ENCODE measurements around the gene IL17A.

The IL17A gene

DNA sequence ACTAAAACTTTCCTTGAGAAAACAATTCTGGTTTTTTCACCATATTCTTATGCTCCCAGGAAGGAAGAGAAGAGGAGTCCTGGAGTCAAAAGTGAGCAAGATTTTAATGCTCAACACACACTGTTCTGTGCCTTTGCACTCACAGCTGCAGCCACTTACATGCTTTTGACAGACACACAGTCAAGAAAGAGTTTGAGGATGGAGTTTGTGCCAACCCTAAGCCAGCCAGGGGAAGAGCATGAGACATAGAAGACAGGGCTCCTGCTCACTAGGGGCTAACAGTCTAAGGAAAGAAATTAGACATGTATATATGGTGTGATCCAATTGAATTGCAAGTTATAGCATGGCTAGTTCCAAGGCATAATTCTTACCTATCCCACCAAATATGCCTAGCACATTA lies 37.1 kb upstream of the IL17A start:
- Histone ChIP-seq H3K27me3 (ENCODE audit: control insufficient read depth in 5 of 5, insufficient read depth in 4 of 5, low read length in 5 of 5) (peaks cover 0 to 5% (median 2%) of the 10 kb centered on the region in 5 donors), H3K4me1 (ENCODE audit: control insufficient read depth in 5 of 5, insufficient read depth in 5 of 5, low read length in 5 of 5) (no peaks in the 10 kb centered on the region), H3K9me3 (ENCODE audit: control insufficient read depth in 5 of 5, low read length in 5 of 5) (no peaks in the 10 kb centered on the region), H3K9ac (ENCODE audit: low read length in 5 of 5) (no peak overlapping the region), H3K27ac (ENCODE audit: low read depth, low read length) (no peak overlapping the region), H3K4me3 (ENCODE audit: low read depth in 1 of 5, low read length in 5 of 5) (no peak overlapping the region), H3K36me3 (ENCODE audit: control insufficient read depth in 5 of 5, insufficient read depth in 5 of 5, low read length in 5 of 5) (no peaks in the 10 kb centered on the region)

DNA sequence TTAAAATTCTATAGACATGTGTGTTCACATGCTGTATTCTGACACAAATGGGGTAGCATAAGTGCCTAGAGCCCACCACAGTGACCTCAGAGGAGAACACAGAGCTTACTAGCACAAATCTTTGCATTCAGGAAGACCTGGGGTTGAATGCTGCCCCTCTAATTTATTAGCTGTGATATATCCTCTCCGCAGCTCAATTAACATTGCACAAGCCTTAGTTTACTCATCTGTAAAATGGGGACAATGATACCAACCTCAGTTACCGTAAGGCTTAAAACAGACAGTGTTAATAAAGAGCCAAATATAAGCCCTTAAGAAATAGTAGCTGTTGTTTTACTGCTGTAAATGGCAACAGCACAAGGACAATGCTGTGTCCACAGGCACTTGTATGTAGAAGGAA lies 36.2 kb upstream of the IL17A start:
- Histone ChIP-seq H3K9me3 (ENCODE audit: control insufficient read depth in 5 of 5, low read length in 5 of 5) (no peaks in the 10 kb centered on the region), H3K36me3 (ENCODE audit: control insufficient read depth in 5 of 5, insufficient read depth in 5 of 5, low read length in 5 of 5) (no peaks in the 10 kb centered on the region), H3K9ac (ENCODE audit: low read length in 5 of 5) (no peak overlapping the region), H3K4me3 (ENCODE audit: low read depth in 1 of 5, low read length in 5 of 5) (no peak overlapping the region), H3K27ac (ENCODE audit: low read depth, low read length) (no peak overlapping the region), H3K27me3 (ENCODE audit: control insufficient read depth in 5 of 5, insufficient read depth in 4 of 5, low read length in 5 of 5) (peaks cover 0 to 5% (median 2%) of the 10 kb centered on the region in 5 donors), H3K4me1 (ENCODE audit: control insufficient read depth in 5 of 5, insufficient read depth in 5 of 5, low read length in 5 of 5) (no peaks in the 10 kb centered on the region)

DNA sequence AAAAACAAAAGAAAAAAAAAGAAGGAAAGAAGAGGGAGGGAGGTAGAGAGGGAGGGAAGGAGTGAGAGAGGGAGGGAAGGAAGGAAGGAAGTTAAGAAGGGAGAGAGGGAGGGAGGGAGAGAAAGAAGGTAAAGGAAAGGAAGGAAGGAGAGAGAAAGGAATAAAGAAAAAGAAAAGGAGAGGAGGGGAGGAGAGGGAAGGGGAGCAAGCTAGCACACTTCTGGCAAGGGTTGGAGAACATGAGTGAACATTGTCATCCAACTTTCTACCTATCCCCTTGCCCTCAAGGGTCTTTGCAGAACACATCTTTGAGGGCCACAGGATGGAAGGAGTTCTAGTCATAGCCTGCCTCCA lies 34.1 kb upstream of the IL17A start:
- Histone ChIP-seq H3K4me3 (ENCODE audit: low read depth in 1 of 5, low read length in 5 of 5) (no peak overlapping the region), H3K27me3 (ENCODE audit: control insufficient read depth in 5 of 5, insufficient read depth in 4 of 5, low read length in 5 of 5) (peaks cover 0 to 5% (median 0%) of the 10 kb centered on the region in 5 donors), H3K27ac (ENCODE audit: low read depth, low read length) (no peak overlapping the region), H3K9me3 (ENCODE audit: control insufficient read depth in 5 of 5, low read length in 5 of 5) (no peaks in the 10 kb centered on the region), H3K9ac (ENCODE audit: low read length in 5 of 5) (no peak overlapping the region), H3K4me1 (ENCODE audit: control insufficient read depth in 5 of 5, insufficient read depth in 5 of 5, low read length in 5 of 5) (peaks cover 0 to 5% (median 0%) of the 10 kb centered on the region in 5 donors), H3K36me3 (ENCODE audit: control insufficient read depth in 5 of 5, insufficient read depth in 5 of 5, low read length in 5 of 5) (no peaks in the 10 kb centered on the region)

DNA sequence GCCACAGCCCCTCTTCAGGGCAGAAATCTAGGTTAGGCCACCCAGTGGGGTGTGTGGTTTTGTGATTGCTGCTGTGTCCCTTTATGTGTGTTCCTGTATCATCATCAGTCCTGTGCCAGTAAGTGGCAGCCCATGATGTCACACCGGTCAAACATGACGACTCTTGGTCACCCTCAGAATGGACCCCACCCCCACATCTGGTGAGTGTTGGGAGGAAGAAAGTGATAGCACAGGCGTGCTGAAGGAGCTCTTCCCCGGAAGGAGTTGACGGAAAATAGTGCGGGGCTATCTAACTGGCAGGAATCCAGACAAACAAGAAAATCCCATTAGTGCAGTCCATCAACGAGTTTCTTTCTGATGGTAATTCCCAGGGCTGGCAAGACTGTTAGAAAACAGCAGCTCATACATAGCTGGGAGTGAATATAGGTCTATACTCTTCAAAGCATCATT lies 33.4 kb upstream of the IL17A start:
- Histone ChIP-seq H3K9me3 (ENCODE audit: control insufficient read depth in 5 of 5, low read length in 5 of 5) (no peaks in the 10 kb centered on the region), H3K4me1 (ENCODE audit: control insufficient read depth in 5 of 5, insufficient read depth in 5 of 5, low read length in 5 of 5) (peaks cover 0 to 5% (median 0%) of the 10 kb centered on the region in 5 donors), H3K9ac (ENCODE audit: low read length in 5 of 5) (no peak overlapping the region), H3K27me3 (ENCODE audit: control insufficient read depth in 5 of 5, insufficient read depth in 4 of 5, low read length in 5 of 5) (peaks cover 0 to 8% (median 0%) of the 10 kb centered on the region in 5 donors), H3K4me3 (ENCODE audit: low read depth in 1 of 5, low read length in 5 of 5) (no peak overlapping the region), H3K27ac (ENCODE audit: low read depth, low read length) (no peak overlapping the region), H3K36me3 (ENCODE audit: control insufficient read depth in 5 of 5, insufficient read depth in 5 of 5, low read length in 5 of 5) (no peaks in the 10 kb centered on the region)

DNA sequence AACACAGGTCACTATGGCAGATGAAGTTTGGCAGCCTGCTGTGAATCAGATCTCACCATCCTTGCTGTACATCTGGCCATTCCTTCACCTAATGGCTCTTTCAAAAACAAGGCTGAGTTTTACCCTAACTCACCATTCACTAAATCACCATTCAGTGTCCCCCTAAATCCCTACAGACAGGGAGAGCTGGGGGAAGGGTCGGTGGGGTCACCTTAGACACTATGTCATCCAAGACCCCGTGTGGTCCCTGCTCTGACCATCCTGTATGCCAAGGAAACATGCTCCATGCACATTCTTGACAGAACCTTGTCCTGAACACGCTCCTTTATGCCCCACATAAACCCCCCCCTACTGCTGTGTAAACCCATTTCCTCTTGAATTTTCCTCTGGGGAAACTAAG lies 31.8 kb upstream of the IL17A start:
- no peak overlapping the region for H3K27ac ChIP-seq (ENCODE audit: low read depth, low read length)

DNA sequence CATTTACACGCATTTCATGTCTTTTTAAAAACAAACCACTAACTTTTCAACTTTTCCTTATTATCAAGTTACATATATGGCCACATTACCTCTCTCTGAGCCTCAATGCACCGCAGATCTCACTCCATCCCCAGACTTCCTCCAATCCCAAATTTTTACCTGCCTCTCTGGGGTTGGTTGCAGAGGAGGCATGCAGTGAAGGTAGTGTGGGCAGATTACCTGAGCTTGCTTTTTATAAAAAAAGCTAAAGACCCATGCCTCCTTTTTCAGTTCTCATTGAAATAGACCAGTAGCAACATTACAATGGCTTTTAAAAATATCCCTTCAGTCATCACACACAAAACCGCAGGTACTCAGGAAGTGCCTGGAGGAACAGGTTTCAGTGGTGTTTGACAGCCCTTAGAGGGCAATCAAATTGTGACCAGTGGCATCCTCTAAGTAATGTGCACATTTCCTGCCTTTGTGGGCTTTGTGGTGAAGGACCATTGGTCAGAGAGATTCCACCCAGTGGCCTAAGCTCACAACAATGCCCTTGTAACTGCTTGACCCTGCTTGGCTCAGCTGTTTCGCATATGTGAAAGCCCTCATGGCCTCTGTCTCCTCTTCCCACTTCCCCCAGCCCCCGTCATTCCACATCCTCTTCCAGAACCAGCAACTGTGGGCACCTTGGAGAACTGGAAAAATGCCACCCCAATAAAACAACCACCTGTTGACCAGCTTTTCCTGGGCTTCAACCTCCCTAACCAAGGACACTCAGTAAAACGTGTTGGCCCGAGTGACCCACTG lies 30.2 kb upstream of the IL17A start:
- no peaks in the 10 kb centered on the region for H3K36me3 ChIP-seq (ENCODE audit: control insufficient read depth in 5 of 5, insufficient read depth in 5 of 5, low read length in 5 of 5)
- no peak overlapping the region for H3K4me3 ChIP-seq (ENCODE audit: low read depth in 1 of 5, low read length in 5 of 5)
- H3K9ac ChIP-seq (ENCODE audit: low read length in 5 of 5): no peak overlapping the region
- H3K4me1 ChIP-seq (ENCODE audit: control insufficient read depth in 5 of 5, insufficient read depth in 5 of 5, low read length in 5 of 5): peaks cover 0 to 5% (median 0%) of the 10 kb centered on the region in 5 donors
- H3K9me3 ChIP-seq (ENCODE audit: control insufficient read depth in 5 of 5, low read length in 5 of 5): no peaks in the 10 kb centered on the region
- no peak overlapping the region for H3K27ac ChIP-seq (ENCODE audit: low read depth, low read length)
- H3K27me3 ChIP-seq (ENCODE audit: control insufficient read depth in 5 of 5, insufficient read depth in 4 of 5, low read length in 5 of 5): peaks cover 0 to 8% (median 1%) of the 10 kb centered on the region in 5 donors

More for the DNA sequence above, 31.8 kb upstream of the IL17A start:
- H3K9ac ChIP-seq (ENCODE audit: low read length in 5 of 5): no peak overlapping the region
- peaks cover 0 to 8% (median 0%) of the 10 kb centered on the region in 5 donors for H3K27me3 ChIP-seq (ENCODE audit: control insufficient read depth in 5 of 5, insufficient read depth in 4 of 5, low read length in 5 of 5)
- peaks cover 0 to 5% (median 0%) of the 10 kb centered on the region in 5 donors for H3K4me1 ChIP-seq (ENCODE audit: control insufficient read depth in 5 of 5, insufficient read depth in 5 of 5, low read length in 5 of 5)
- no peak overlapping the region for H3K4me3 ChIP-seq (ENCODE audit: low read depth in 1 of 5, low read length in 5 of 5)
- H3K36me3 ChIP-seq (ENCODE audit: control insufficient read depth in 5 of 5, insufficient read depth in 5 of 5, low read length in 5 of 5): no peaks in the 10 kb centered on the region
- no peaks in the 10 kb centered on the region for H3K9me3 ChIP-seq (ENCODE audit: control insufficient read depth in 5 of 5, low read length in 5 of 5)

DNA sequence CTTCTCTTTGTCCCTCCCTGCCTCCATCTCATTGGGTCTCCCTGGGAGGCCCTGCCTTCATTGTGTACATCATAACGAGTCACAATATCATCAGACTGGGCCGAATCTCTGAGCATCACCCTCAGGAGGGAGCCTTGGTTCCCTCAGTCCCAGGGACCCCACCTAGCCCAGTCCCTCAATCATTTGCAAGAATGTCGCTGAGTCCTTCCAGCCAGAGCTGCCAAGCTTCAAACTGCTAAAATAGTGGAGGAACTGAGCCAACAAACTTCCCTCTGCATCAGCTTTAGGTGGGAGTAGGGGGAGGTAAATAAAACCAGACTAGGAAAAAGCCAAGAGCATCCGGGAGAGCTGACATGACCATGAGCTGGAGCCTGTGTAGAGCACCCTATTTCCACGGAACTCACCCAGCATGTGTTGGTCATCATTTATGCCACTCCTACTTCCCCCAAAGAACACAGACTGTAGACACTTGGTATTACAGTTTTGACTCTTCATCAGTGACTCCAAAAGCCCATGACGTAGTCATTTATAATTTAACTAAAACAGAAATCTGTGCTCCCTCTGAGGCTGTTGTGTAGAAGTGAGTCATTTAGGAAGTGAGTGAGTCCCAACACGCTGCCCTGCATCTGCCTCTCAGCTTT lies 28.8 kb upstream of the IL17A start:
- Histone ChIP-seq H3K9me3 (ENCODE audit: control insufficient read depth in 5 of 5, low read length in 5 of 5) (no peaks in the 10 kb centered on the region), H3K36me3 (ENCODE audit: control insufficient read depth in 5 of 5, insufficient read depth in 5 of 5, low read length in 5 of 5) (no peaks in the 10 kb centered on the region), H3K9ac (ENCODE audit: low read length in 5 of 5) (no peak overlapping the region), H3K4me3 (ENCODE audit: low read depth in 1 of 5, low read length in 5 of 5) (no peak overlapping the region), H3K27me3 (ENCODE audit: control insufficient read depth in 5 of 5, insufficient read depth in 4 of 5, low read length in 5 of 5) (peaks cover 0 to 8% (median 4%) of the 10 kb centered on the region in 5 donors), H3K27ac (ENCODE audit: low read depth, low read length) (no peak overlapping the region), H3K4me1 (ENCODE audit: control insufficient read depth in 5 of 5, insufficient read depth in 5 of 5, low read length in 5 of 5) (peaks cover 0 to 5% (median 0%) of the 10 kb centered on the region in 5 donors)

DNA sequence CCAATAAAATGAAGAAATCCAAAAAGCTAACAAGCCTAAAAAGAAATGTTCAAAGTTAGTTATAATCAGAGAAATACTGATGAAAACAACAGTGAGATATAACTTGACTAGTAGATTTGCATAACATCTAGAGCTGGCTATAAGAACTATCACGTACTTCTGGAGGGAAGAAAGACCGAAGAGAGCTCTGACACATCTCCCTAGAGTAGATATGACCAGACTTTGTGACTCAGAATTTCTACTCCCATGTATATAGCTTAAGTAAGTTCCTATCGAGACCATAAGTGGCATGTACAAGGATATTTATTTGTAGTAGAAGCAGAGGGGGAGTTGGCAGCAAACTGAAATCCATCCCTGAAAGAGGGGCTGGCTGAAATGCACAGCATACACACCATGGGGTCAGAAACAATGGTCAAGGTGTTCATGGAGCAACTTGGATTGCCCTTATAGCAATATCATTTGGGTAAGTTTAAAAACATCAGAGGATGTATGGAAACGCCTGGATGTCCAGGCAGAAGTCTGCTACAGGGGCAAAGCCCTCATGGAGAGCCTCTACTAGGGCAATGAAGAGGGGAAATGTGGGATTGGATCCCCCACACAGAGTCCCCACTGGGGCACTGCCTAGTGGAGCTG lies 25.6 kb upstream of the IL17A start:
- Histone ChIP-seq H3K27ac (ENCODE audit: low read depth, low read length) (no peak overlapping the region), H3K9ac (ENCODE audit: low read length in 5 of 5) (no peak overlapping the region), H3K4me1 (ENCODE audit: control insufficient read depth in 5 of 5, insufficient read depth in 5 of 5, low read length in 5 of 5) (peaks cover 0 to 5% (median 0%) of the 10 kb centered on the region in 5 donors), H3K36me3 (ENCODE audit: control insufficient read depth in 5 of 5, insufficient read depth in 5 of 5, low read length in 5 of 5) (no peaks in the 10 kb centered on the region), H3K27me3 (ENCODE audit: control insufficient read depth in 5 of 5, insufficient read depth in 4 of 5, low read length in 5 of 5) (peaks cover 0 to 6% (median 5%) of the 10 kb centered on the region in 5 donors), H3K4me3 (ENCODE audit: low read depth in 1 of 5, low read length in 5 of 5) (no peak overlapping the region), H3K9me3 (ENCODE audit: control insufficient read depth in 5 of 5, low read length in 5 of 5) (no peaks in the 10 kb centered on the region)

DNA sequence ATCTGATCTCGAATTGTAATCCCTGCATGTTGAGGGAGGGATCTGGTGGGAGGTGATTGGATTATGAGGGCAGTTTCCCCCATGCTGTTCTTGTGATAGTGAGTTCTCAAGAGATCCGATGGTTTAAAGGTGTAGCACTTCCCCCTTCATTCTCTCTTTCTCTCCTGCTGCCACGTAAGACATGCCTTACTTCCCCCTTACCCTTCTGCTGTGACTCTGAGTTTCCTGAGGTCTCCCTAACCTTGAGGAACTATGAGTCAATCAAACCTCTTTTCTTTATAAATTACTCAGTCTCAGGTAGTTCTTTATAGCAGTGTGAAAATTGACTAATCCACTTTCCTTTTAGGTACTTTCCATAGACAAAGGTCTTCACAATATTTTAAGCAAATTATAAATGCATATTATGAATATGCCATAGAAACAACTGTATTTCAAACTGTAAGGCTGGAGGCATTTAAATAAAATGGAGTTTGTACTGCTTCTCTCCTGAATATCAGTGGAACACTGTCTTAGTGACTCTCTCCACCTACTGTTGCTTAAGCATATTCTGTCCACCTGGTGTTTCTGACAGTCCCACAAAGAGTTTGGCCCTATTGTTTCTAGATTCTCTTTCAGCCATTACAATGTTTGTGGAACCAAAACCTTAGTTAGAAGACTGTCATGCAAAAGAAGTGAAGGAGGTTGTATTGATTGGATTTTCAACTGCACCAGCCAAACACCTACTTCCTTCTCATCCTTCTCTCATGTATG lies 24.3 kb upstream of the IL17A start:
- Histone ChIP-seq H3K36me3 (ENCODE audit: control insufficient read depth in 5 of 5, insufficient read depth in 5 of 5, low read length in 5 of 5) (no peaks in the 10 kb centered on the region), H3K9me3 (ENCODE audit: control insufficient read depth in 5 of 5, low read length in 5 of 5) (no peaks in the 10 kb centered on the region), H3K9ac (ENCODE audit: low read length in 5 of 5) (no peak overlapping the region), H3K27me3 (ENCODE audit: control insufficient read depth in 5 of 5, insufficient read depth in 4 of 5, low read length in 5 of 5) (peaks cover 0 to 6% (median 5%) of the 10 kb centered on the region in 5 donors), H3K4me1 (ENCODE audit: control insufficient read depth in 5 of 5, insufficient read depth in 5 of 5, low read length in 5 of 5) (no peaks in the 10 kb centered on the region), H3K27ac (ENCODE audit: low read depth, low read length) (no peak overlapping the region), H3K4me3 (ENCODE audit: low read depth in 1 of 5, low read length in 5 of 5) (no peak overlapping the region)

Data from subcutaneous abdominal adipose tissue (tissue), 5 donors.